ENCODE measurements around the gene ATP23.

Gene ATP23

DNA sequence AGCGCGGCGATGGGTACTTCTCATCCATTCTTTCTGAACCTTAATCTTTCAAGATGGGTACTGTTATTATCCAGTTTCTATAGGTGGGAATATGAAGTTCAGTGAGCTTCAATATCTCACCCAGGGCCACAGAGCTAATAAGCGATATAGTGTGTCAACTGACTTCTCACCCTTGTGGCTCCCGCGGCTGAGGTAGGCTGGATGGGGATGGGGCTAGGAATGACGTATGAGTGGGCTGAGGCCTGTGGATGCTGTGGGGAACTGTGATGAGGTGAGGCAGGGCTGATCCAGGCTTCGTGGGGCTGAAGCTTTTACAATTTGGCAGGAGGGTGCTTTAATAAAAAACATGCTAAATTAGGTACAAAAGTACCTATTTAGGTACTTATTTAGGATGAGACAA is 32.9 kb upstream of the ATP23 start:
- no peak for DNase-seq (ENCODE audit: low read depth in 2 of 2)

DNA sequence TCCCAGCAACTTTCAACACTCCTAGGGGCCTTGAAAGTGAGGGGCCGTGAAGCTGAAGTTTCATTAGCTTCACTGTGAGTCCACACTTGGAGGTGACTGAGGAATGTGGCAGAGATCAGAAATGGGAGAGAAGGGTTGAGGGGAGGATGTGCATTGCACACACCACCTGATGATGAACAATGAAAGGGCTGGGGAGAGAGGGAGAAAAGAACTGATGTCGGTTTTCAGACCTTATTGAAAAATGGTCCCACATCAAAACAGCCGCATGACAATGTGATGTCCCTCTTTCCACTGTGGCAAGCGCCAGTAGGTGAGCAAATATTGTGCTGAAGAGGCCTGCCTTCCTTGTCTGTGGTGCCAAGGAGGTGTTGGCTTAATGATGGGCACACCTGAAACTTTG is 32.3 kb upstream of the ATP23 start:
- DNase-seq (ENCODE audit: low read depth in 2 of 2): no peak

DNA sequence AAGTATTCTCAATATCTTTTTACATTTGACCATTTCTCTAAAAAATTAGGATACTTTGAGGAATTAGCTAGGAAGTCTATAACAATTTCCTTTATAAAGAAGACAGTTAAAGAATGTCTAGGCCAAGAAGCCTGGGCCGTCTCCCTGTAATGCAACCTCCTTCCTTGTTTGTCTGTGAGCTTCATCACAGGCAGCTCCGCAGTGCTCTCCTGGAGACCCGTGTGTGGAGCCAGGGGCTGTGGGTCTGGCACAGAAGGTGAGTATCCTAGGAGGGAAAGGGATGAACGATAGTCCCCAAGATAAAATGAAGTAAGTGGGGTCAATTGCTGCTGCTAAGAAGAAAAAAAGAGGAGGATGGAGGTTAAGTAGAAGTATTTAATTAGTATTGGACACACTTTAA is 31.8 kb upstream of the ATP23 start:
- DNase-seq (ENCODE audit: low read depth in 2 of 2): no peak

DNA sequence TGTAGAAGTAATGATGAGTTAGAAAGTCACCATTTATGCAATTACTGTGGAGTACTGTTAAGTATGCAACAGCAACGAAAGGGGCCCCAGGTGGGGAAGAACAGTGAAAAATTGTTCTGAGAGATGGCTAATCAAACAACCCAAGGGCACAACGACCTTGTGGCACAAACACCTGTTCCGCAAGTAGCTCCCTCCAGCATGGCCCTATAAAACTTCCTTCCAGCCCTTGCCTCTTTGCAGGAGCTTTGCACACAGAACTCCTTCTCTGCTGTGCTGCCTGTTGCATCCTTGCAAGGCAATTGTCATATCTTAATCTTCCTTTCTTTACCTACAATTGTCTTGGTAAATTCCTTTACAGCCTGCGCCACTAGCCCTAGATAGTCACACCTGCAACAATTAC is 23.2 kb upstream of the ATP23 start:
- no peak for DNase-seq (ENCODE audit: low read depth in 2 of 2)

DNA sequence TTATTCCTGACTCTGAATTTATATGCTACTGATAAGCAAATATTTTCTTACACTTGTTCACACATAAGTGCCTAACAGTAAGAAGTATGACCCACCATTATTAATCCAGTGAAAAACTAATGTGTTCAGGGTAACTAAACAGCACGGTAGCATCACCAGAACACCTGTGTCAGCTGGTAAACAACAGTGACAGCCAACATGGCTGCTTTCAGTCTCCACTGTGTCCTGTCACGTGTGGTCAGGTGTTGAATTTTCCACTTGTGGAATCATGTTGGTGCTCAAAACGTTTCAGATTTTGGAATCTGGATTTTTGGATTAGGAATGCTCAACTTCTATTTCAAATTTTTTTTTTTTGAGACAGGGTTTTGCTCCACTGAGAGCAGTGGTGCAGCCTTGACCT is 14.3 kb upstream of the ATP23 start:
- DNase-seq (ENCODE audit: low read depth in 2 of 2): no peak

DNA sequence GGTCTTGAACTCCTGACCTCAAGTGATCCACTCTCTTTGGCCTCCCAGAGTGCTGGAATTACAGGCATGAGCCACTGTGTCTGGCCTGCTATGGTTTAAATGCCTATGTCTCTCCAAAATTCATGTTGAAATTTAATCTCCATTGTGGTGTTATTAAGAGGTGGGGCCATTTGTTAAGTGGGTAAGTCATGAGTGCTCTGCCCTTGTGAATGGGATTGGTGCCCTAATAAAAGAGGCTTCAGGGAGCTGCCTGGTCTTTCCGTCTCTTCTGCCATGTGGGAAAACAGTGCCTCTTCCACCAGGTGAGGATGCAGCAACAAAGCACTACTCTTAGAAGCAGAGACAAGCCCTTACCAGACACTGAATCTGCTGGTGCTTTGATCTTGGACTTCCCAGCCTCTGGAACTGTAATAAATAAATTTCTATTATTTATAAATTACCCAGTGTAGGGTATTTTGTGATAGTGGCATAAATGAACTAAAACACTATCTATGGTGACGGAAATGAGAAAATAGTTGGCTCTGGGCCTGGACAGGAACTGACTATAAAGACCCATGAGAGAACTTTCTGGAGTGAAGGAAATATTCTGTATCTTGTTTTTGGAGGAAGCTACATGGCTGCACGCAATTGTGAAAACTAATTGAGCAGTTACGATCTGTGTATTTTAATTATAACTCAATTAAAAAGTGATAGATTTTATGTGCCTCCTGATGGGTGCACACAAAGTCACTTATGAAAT is 12.1 kb upstream of the ATP23 start:
- no peak for DNase-seq (ENCODE audit: low read depth in 2 of 2)

DNA sequence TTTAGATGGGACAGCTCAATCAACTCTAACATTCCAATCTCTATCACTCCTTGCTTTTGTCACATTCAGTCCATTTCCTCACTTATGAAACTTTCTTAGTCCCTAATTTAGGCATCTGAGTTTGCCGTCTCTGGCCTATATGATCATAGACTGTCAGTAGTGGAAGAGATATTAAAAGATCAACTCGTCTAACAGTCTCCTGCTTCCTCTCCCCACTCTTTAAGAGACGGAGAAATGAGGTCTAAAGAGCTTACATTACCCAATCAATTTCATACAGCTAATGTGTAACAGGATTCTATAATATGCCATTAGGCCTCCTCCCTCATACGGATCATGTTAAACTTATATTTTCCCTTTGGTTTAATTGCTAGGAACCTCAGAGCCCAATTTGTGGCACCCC is 6.5 kb upstream of the ATP23 start:
- no peak for DNase-seq (ENCODE audit: low read depth in 2 of 2)

DNA sequence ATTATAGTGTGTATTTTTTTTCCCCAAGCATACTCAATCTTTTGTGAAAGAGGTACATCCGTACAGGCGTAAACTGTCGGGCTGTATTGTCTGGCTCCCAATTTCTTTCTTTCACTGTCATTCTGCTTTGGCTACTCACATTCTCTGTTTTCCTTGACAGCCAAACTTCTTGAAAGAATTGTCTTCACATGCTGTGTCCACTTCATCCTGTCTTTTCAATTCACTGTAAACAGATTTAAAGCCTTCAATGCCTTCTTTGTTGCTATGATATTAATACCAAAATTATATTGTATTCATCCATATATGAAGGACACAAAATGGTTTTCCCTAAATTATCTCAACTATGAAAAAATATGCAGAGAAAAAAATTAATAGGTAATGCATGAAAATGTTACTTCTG is 6.0 kb upstream of the ATP23 start:
- DNase-seq (ENCODE audit: low read depth in 2 of 2): no peak

DNA sequence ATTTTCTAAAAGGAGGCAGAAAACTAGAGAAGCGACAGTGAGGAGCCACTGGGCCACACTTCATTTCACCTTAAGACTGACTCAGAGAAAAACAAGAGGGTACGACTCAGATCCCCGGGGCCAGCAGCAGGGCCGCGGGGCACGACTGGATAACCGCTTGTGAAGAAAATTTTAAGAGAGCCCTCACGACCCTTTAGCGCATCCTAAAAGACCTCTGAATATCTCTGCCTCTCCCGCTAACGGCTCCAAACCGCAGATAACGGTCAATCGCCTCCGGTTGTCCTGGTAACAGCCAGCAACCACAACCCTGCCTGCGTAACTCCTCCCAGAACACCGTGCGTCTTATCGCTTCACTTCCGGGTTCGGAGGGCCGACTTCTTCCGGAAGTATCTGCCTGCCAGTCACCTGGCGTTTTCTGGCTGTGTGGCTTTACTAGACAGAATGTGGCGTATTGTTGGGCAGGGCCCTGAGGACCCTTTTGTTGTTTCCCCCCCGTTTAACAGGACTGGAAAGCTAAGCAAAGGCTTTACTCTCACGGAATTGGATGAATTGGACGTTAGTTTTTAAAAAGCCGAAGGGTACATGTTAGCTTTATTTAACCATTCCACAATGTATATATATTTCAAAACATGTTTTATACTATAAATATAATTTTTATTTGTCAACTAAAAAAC is 5.4 kb upstream of the ATP23 start:
- DNase-seq (ENCODE audit: low read depth in 2 of 2): peak; percentile 79 to 88

DNA sequence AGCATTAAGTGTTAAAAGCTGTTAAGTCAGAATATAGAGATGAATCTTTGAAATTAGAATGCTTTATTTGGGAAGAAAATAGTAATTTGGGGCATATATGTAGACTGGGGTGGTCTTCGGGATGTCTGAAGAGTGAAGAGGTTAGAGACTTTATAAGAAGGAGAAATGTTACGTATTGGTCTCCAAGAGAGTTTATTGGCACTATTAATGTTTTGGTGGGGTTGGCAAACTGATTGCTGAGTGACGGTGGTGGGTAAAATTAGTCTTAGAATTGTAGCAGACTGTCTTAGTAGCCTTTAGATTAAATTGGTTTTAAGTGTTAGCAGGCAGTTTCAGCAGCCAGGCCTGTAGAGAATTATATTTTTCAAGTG is 4.9 kb upstream of the ATP23 start:
- no peak for DNase-seq (ENCODE audit: low read depth in 2 of 2)

DNA sequence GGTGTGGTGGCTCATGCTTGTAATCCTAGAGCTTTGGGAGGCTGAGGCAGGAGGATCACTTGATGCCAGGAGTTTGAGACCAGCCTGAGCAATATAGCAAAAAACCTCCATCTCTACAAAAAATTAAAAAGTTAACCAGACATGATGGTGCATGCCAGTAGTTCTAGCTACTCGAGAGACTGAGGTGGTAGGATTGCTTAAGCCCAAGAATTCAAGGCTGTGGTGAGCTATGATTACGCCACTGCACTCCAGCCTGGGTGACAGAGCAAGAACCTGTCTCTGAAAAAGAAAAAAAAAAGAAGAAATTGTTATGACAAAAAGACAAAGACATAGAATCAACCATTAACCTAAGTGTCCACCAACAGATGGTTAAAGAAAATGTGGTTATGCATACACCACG is 2.1 kb upstream of the ATP23 start:
- DNase-seq (ENCODE audit: low read depth in 2 of 2): no peak

DNA sequence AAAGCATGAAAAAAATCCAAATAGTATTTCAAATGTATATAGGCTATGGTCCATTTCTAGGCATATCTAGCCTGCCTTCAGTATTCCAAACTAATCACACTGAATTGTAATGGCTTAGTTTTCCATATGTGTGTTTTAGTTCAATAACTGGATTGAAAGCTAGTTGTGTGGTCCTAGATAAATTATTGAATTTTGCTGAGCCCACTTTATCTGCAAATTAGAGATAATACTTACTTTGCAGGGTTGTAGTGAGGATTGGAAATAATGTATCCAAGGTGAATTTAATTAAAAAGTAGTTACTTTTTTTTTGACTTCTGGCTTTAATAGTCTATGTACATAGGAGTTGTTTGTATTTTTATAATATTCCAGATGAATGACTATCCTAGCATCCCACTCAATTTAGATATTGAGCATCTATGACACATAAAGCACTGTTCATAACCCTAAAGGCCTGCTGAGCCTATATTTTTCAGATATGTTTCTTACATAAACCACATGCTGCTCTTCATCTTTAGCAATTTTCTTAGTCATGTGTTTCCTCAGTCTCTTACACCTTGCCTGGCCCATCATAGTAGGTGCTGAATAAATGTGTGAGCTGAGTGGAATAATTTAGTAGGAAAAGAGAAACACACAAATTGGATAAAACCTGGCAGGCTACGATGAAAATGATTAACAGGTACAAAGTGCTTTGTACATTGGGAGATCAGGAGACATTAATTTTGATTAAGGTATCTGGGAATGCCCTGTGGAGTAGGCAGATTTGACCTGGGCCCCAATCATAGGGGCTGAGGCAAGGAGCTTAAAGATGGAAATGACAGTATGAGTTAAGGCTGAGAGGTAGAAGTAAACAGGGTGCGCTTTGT is 1.1 kb upstream of the ATP23 start:
- DNase-seq (ENCODE audit: low read depth in 2 of 2): no peak

DNA sequence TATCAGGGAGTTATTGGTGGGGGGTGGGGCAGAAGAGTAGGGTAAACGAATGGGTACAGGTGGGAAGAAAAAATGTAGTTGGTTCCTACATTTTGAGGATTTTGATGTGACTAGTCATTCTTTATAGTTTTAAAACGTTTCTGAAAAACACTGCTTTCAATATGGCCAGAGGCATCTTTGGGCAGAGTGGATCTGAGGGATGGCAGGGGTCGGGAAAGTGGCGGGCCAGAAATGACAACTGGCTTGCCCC is 527 bp upstream of the ATP23 start:
- DNase-seq (ENCODE audit: low read depth in 2 of 2): no peak

DNA sequence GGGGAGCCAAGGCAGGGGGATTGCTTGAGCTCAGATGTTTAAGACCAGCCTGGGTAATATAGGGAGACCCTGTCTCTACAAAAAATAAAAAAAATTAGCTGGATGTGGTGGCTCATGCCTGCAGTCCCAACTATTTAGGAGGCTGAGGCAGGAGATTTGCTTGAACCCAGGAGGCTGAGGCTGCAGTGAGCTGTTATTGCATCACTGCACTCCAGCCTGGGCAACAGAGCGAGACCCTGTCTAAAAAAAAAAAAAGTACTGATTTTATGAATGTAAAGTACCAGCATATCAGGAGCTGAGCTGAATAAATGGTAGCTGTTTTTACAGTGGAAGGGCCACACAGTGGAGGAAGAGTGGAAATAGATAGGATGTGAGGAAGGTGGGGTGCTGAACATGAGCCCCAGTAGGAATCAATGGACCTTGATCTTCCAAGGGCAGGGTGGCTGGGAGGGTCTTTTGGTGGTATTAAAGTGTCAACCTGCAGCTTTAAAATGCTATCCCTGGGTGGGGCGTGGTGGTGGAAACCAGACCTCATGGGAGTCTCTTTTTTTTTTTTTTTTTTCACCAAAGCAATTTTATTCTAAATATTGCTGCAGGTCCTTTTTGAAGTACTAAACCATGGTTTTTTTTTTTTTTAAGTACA is 2.2 kb downstream of the ATP23 start:
- no peak for DNase-seq (ENCODE audit: low read depth in 2 of 2)

DNA sequence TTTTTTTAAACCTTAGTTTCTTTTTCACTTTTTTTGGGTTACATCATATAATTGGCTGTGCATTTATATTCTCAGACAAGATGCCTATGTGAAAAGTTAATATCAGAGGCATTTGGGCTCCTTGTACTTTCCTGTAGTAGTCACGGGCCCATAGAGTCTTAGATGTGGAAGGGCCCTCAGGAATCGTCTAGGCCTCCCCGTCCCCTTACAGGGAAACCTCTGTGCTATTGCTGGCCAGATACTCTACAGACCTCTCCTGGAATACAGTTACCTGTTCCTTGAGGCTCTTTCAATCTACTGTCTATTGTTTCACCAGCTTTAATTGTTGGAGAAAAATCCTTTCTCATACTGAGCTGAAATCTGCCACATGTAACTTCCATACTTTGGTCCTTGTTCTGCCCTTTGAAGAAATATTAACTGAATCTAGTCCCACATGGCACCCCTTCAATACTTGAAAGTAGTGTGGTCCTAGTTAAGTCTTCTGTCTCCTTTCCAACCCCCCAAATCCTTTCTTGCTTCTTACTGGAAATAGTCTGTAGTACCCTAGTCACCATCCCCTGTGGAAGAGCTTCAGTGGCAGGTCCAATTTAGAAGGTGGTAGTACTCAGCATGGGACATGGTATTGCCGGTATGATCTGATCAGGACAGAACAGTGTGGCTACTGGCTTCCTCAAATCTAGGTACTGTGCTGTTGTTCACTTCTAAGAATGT is 3.1 kb downstream of the ATP23 start:
- DNase-seq (ENCODE audit: low read depth in 2 of 2): no peak

DNA sequence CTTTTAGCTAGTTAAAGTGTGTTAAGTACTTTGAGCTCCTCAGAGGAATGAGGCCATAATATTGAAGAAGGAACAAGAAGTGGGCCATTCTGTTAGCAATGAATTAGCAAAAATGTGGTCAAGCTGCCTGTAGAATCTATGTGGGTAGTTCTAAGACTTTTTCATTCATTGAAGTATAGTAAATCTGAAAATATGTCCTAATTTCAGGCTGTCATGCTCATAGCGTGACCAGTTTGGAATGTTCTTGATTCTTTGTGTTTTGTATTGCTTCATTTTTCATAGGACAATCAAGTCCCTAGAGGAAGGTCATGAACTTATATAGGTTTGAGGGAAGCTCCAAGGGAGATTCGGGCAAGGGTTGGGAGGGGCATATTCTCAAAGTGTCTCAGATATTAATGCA is 11.4 kb downstream of the ATP23 start:
- DNase-seq (ENCODE audit: low read depth in 2 of 2): no peak

DNA sequence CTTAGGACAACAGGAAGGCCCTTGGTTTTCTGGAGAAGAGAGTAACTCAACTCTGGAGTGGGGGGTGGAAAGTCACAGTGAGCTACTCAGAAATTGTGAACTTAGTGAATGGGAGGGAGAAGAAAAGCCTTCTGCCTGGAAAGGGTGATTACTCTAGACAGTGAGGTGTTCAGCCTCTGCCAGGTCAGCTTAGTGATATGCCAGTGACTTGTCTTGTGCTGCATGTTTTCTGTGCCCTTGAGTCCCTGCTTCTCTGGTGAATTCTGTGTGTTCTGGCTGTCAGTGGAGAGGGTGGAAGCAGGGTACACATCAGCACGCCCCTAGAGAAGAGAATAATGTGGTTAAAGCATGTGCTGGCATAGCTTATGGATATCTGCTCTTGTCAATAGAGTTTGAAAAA is 13.4 kb downstream of the ATP23 start:
- no peak for DNase-seq (ENCODE audit: low read depth in 2 of 2)

DNA sequence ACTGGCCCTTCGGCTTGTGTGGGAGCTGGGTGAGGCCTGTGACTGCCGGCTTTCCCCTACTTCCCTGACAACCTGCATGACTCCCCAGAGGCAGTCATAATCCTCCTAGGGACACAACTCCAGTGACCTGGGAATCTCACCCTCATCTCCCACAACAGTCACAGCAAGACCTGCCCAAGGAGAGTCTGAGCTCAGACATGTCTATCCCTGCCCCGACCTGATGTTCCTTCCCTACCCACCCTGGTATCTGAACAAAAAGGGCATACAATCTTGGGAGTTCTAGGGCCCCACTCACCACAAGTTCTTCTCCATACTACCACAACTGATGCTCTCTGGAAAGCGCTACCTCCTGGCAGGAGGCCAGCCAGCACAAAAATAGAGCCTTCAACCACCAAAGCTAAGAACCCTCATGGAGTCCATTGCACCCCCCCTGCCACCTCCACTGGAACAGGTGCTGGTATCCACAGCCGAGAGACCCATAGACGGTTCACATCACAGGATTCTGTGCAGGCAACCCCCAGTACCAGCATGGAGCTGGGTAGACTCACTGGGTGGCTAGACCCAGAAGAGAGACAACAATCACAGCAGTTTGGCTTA is 16.8 kb downstream of the ATP23 start:
- no peak for DNase-seq (ENCODE audit: low read depth in 2 of 2)

DNA sequence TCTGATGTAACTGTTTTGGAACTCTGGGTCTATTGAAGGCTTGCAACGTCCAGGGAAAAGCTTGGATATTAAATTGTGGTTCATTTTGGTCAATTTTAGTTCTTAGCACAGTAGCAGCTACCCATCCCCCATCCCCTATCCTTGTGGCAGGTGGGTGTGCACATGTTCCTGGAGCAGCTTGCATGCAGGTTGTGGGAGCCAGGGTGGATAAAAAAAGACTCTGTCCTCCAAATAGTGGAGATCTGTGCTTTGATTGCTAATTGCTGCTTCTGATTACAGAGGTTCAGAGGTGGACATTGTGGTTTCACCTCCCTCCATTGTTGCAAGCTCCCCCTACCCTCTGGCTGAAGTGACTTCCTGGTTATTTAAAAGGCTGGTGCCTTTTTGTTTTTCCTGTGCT is 23.1 kb downstream of the ATP23 start:
- no peak for DNase-seq (ENCODE audit: low read depth in 2 of 2)

DNA sequence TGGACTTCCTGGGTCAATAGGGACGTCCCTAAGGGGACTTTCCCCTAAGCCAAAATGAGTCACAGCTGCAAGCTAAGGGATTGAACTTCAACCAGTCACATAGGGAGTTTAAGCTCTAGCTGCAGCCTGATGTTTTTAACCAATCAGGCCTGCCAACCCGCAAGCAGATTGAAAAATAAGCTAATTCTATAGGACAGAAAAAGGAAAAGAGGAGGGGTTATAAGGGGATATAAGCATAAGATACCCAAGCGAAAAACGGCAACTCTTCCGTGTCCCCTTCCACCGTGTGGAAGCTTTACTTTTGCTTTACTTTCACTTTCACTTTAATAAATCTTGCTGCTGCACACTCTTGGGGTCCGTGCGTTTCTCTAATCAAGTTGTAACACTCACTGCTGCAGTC is 24.4 kb downstream of the ATP23 start:
- no peak for DNase-seq (ENCODE audit: low read depth in 2 of 2)

DNA sequence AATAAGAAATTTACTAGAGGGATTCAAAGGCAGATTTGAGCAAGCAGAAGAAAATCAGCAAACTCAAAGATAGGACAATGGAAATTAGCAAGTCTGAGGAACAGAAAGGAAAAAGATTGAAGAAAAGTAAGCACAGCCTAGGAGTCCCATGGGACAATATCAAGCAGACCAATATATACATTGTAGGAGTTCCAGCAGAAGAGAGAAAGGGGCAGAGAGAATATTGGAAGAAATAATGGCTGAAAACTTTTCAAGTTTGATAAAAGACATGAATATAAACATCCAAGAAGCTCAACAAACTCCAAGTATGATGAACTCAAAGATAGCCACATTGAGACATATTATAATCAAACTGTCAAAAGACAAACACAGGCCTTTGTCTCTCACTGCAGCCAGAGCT is 25.2 kb downstream of the ATP23 start:
- no peak for DNase-seq (ENCODE audit: low read depth in 2 of 2)

Data from stimulated activated CD8-positive, alpha-beta memory T cell treated with anti-CD3 and anti-CD28 coated beads, Interleukin-15, amount 100 ng/mL, for 4 hours (primary cell).